Muscle layer of duodenum (tissue), 2 donors: ENCODE data around the gene ELN.

Experiments
- H3K27ac ChIP-seq: one replicate; pipeline ENCODE4 v1.7.0; 2013; ENCODE audit warnings: mild to moderate bottlenecking, low read length
- H3K27me3 ChIP-seq: one replicate; pipeline ENCODE4 v1.7.0; 2013; ENCODE audit warnings: low read depth, mild to moderate bottlenecking, control low read depth, low read length
- H3K36me3 ChIP-seq, 2 donors: one replicate each; pipeline ENCODE4 v1.7.0; 2013; ENCODE audit warnings: low read length in 2 of 2, control low read depth in 1 of 2, mild to moderate bottlenecking in 1 of 2; ENCODE audit not compliant: insufficient read depth in 2 of 2, control insufficient read depth in 1 of 2
- H3K4me1 ChIP-seq, 2 donors: one replicate each; pipeline ENCODE4 v1.7.0; 2013; ENCODE audit warnings: low read length in 2 of 2, mild to moderate bottlenecking in 2 of 2, control low read depth in 1 of 2, moderate library complexity in 1 of 2; ENCODE audit not compliant: insufficient read depth in 2 of 2, control insufficient read depth in 1 of 2
- H3K4me3 ChIP-seq, 2 donors: one replicate each; pipeline ENCODE4 v1.7.0; 2013; ENCODE audit warnings: low read length in 2 of 2, low read depth in 1 of 2, mild to moderate bottlenecking in 1 of 2
- H3K9me3 ChIP-seq, 2 donors: one replicate each; pipeline ENCODE4 v1.7.0; 2013; ENCODE audit warnings: low read length in 2 of 2, control low read depth in 1 of 2, mild to moderate bottlenecking in 1 of 2; ENCODE audit not compliant: control insufficient read depth in 1 of 2
- donor health status: healthy.

Gene ELN

DNA sequence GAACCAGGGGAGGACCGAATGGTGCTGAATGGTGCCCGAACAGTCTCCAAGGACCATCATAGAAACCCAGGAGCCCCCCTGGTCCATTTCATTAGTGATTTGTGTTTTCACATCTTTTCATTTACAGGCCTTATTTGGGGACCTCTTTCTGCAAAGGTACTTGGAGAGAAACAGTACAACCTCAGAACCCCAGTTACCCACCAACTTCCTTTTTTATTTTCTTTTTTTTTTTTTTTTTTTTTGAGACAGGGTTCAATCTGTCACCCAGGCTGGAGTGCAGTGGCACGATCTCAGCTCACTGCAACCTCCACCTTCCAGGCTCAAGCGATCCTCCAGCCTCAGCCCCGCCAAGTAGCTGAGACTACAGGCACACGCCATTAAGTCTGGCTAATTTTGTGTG is 13.0 kb upstream of the ELN start:
- Histone ChIP-seq H3K9me3 (no peaks in the 10 kb centered on the region), H3K36me3 (no peaks in the 10 kb centered on the region), H3K27ac (no peak overlapping the region), H3K4me3 (no peak overlapping the region), H3K4me1 (no peaks in the 10 kb centered on the region), H3K27me3 (no peaks in the 10 kb centered on the region)

DNA sequence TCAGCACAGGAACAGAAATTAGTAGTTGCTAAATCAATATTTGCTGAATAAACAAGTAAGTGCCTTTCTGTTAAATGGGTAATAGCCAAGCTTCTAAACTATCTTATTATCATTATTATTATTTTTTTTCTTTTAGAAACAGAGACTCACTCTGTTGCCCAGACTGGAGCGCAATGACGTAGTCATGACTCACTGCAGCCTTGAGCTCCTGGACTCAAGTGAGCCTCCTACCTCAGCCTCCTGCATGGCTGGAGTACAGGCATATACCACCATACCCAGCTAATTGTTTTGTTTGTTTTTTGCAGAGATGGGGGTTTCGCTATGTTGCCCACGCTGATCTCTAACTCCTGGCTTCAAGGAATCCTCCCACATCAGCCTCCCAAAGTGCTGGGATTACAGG is 12.3 kb upstream of the ELN start:
- no peaks in the 10 kb centered on the region for H3K4me1 ChIP-seq
- H3K27me3 ChIP-seq: no peaks in the 10 kb centered on the region
- no peak overlapping the region for H3K27ac ChIP-seq
- no peaks in the 10 kb centered on the region for H3K36me3 ChIP-seq
- no peak overlapping the region for H3K4me3 ChIP-seq
- no peaks in the 10 kb centered on the region for H3K9me3 ChIP-seq

DNA sequence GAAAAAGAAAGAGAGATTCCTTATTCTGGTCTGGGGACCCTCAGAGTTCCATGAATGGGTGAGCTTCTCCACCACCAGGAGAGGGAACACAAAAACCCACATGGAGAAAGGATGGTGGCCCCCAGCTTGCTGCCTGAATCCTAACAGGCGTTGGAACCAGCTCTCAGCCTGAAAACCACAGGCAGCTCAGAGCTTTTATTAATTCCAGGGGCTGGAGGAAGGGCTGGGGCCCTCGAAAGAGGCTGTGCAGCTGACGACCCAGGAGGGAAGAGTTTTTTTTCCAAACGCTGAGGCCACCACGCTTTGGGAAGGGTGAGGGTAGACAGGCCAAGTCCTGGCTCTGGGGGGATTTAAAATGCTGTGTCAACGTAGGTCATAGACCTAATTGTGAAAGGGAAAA is 10.8 kb upstream of the ELN start:
- Histone ChIP-seq H3K9me3 (no peaks in the 10 kb centered on the region), H3K27ac (no peak overlapping the region), H3K4me3 (no peak overlapping the region), H3K27me3 (no peaks in the 10 kb centered on the region), H3K36me3 (no peaks in the 10 kb centered on the region), H3K4me1 (no peaks in the 10 kb centered on the region)

DNA sequence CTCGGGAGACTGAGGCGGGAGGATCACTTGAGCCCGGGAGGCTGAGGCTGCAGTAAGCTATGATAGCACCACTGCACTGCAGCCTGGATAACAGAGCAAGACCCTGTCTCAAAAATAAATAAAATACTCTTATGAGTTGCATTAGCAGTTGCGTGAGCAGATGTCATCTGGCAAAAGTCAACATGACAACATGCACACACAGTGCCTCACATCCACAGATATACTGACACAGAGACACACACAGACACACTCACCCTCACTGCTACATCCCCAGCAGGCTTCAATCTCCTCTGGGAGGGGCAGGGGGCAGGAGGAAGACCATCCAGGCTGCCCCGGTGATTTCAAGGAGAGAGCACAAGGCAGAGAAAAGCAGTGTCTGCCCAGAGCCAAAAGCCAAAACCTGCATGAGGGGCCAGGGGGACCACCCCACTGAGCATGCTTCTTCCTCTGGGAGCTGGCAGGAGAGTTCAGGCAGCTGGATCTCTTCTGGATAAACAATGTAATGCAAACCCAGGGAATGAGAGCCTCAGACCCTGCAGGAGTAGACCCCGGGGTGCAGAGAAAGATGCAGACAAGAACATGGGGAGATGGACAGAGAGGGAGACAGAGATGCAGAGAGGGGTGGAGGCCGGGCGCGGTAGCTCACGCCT is 9.6 kb upstream of the ELN start:
- H3K27me3 ChIP-seq: no peaks in the 10 kb centered on the region
- no peak overlapping the region for H3K27ac ChIP-seq
- H3K9me3 ChIP-seq: no peaks in the 10 kb centered on the region
- no peaks in the 10 kb centered on the region for H3K36me3 ChIP-seq
- H3K4me3 ChIP-seq: no peak overlapping the region
- H3K4me1 ChIP-seq: peaks cover 0 to 12% of the 10 kb centered on the region in 2 donors

DNA sequence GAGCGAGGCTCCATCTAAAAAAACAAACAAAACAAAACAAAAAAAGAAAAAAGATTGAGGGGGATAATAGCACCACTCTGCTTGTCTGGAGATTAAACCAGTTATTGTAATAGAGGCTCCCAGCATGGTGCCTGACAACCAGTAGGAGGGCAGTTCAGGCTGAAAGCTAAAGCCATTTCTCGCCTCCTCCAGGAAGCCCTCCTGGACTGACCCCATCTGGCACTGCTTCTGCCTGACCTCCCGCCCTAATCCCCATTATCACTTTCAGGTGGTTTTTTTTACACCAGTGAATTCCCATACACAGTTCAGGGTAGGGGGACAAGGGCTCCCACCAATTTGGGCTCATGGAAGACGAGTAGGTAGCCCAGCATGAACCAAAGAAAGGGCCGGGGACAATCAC is 8.8 kb upstream of the ELN start:
- peaks cover 0 to 16% of the 10 kb centered on the region in 2 donors for H3K4me1 ChIP-seq
- no peak overlapping the region for H3K4me3 ChIP-seq
- no peaks in the 10 kb centered on the region for H3K27me3 ChIP-seq
- H3K36me3 ChIP-seq: no peaks in the 10 kb centered on the region
- no peaks in the 10 kb centered on the region for H3K9me3 ChIP-seq
- H3K27ac ChIP-seq: no peak overlapping the region

DNA sequence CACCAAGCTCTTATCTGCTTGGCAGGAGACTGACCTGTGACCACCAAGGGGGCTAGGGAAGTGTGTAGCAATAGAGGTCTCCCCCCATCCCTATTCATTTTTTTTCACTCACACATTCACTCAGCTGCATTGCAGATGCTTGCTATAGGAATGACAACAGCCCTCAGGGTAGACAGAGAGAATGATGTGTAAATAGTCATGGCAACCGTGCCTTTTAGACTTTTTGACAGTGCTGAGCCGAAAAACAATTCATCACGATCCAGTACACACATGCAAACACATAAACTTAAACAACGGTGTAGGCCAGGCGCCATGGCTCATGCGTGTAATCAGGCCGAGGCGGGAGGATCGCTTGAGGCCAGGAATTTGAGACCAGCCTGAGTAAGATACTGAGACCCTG is 7.6 kb upstream of the ELN start:
- H3K9me3 ChIP-seq: no peaks in the 10 kb centered on the region
- no peak overlapping the region for H3K27ac ChIP-seq
- H3K4me3 ChIP-seq: no peak overlapping the region

DNA sequence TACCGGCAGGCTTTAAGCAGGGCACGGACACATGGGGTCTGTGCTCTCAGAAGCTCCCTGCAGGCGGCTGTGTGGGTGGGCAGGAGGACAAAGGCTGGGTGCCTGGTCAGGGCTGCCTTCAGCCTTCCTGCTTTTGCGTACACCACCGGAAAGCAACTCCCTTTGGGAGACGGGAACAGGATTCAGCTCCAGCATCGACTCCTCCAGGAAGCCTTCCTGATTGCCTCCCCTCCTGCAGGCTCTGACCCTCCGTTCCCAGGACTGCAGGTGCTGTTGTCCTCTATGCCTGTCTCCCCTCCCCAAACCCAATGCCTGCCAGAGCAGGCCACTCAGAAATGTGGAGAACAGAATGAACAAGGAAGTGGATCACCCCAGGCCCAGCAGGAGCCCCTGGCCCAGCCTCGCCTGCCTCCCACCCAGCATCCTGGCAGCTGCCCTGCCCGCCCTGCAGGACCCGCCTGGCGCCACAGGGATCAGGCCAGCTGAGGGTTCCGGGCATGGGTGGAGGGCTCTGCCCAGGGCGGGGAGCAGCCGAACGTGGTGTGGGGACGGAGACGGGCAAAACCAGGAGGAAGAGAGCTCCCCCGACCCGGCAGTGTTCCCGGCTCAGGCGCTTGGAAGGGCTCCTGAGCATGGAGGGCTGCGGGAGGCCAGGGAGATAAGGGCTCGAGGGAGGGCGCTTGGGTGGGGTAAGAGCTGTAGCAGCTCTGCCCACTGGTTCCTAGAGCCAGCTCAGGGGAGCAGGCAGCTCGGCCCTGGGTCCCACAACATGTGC is 6.2 kb upstream of the ELN start:
- H3K4me1 ChIP-seq: peaks cover 0 to 26% of the 10 kb centered on the region in 2 donors
- H3K27ac ChIP-seq: no peak overlapping the region
- H3K36me3 ChIP-seq: no peaks in the 10 kb centered on the region
- H3K27me3 ChIP-seq: no peaks in the 10 kb centered on the region
- H3K4me3 ChIP-seq: no peak overlapping the region
- H3K9me3 ChIP-seq: no peaks in the 10 kb centered on the region

More for the DNA sequence above, 7.6 kb upstream of the ELN start:
- Histone ChIP-seq H3K4me1 (peaks cover 0 to 16% of the 10 kb centered on the region in 2 donors), H3K27me3 (no peaks in the 10 kb centered on the region), H3K36me3 (no peaks in the 10 kb centered on the region)

DNA sequence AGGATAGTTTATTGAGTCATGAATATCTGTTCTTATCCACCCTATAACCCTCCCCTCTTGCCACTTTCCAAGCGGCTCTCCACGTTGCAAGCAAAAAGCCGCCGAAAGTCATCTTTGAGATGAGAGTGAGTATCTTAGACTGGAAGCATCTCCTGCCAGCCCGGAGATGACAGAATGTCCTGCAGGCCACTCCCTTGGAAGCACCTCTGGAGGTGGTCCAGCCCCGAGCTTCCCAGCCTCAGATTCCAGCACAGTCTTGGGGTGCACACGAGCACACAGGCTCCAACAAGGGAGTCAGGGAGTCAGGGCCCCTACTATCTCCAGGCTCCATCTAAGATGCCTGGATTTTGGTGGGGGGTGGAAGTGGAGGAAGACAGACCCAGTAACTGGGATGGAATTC is 5.5 kb upstream of the ELN start:
- Histone ChIP-seq H3K27me3 (no peaks in the 10 kb centered on the region), H3K9me3 (no peaks in the 10 kb centered on the region), H3K4me3 (no peak overlapping the region), H3K27ac (no peak overlapping the region), H3K4me1 (peaks cover 0 to 34% of the 10 kb centered on the region in 2 donors), H3K36me3 (no peaks in the 10 kb centered on the region)

DNA sequence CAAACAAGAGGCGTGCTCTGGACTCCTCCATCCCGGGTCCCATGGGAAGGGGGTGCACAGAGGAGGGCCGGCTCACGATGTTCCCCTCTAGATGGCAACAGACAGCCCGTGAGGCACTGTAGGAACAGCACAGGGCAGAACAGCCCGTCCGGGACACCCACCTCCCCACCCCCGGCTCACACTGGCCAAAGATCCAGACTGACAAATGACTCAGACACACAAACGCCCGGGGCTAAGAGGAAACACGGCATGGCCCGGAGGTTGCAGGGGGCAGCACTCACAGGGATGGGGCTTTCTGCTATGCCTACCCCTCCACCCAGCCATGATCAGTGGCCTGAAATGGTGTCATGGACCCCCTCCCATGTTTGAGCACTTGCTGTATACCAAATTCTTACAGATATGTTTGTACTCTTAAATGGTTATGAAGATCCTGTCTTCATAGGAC is 4.9 kb upstream of the ELN start:
- Histone ChIP-seq H3K4me3 (no peak overlapping the region), H3K4me1 (peaks cover 0 to 37% of the 10 kb centered on the region in 2 donors), H3K9me3 (no peaks in the 10 kb centered on the region), H3K36me3 (no peaks in the 10 kb centered on the region), H3K27ac (no peak overlapping the region), H3K27me3 (no peaks in the 10 kb centered on the region)

DNA sequence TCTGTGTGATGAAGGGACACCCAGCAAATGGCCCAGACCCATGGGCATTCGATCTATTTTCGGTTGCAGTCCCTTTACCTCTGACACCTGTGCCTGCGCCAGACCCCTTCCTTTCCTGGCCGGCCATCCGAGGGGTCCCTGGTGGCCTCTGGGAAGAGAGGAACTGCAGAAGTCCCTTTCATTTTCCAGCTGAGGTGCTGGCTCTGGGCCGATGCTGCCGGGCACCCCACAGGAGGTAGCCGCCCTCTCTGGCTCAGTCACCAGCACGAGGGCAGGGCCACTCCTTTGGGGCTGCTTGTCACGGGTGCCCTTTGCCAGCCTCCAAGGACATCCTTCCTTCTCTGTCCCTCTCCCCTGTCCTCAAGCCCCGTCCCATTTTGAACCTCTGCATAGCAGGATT is 4.2 kb upstream of the ELN start:
- no peak overlapping the region for H3K4me3 ChIP-seq
- no peaks in the 10 kb centered on the region for H3K36me3 ChIP-seq
- no peaks in the 10 kb centered on the region for H3K9me3 ChIP-seq
- H3K27me3 ChIP-seq: no peaks in the 10 kb centered on the region
- peaks cover 0 to 40% of the 10 kb centered on the region in 2 donors for H3K4me1 ChIP-seq
- H3K27ac ChIP-seq: no peak overlapping the region

DNA sequence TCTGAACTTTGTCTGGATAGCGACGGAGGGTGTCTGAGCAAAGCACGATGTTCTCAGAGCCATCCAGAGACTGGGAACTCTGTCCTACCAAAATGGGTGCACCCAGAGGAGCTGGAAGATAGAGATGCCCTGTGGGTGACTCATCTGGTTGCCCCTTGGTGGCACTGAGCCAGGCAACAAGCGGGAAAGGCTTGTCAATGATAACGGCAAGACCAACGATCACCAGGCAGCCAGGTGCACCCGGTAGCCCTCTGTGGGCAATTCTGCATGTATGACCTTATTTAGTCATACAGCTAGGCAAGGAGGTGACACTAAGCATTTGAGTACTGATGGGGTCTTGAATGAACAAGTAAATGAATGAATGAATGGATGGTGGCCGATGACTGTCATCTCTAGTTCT is 2.8 kb upstream of the ELN start:
- H3K27me3 ChIP-seq: no peaks in the 10 kb centered on the region
- H3K36me3 ChIP-seq: no peaks in the 10 kb centered on the region
- no peaks in the 10 kb centered on the region for H3K9me3 ChIP-seq
- peaks cover 0 to 48% of the 10 kb centered on the region in 2 donors for H3K4me1 ChIP-seq
- H3K4me3 ChIP-seq: no peak overlapping the region
- no peak overlapping the region for H3K27ac ChIP-seq
